ENCODE results near the gene GPANK1.

DNA sequence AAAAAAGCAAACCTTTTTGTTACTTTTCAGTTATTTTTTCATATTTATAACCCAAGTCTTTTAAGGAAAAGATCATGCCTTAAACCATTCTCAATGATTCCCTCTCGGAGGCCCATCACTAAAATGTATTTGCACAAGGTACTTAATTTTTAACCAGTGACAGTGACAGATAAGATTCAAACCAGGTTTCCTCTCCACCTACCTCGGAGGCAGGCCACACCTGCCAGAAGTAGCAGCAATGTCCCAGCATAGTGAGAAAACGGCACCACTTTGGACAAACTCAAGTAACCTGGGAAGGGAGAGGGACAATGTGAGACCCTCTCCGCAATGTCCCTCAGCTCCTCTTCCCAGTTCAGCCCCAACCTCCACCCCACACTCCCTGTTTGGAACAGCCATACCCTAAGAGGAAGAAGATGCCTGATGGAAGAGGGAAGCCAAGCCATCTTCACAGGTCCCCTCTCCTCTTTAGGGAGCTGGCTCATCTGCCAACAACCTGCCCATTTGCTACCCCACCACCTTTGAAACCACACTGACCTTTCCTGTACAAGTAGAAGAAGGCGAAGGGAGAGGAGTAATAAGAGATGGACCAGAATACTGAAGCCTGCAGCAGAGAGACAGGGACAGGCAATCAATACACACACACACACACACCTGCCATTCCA, 36.1 kb upstream of the GPANK1 start:
- TF ChIP-seq, protein P1, sequence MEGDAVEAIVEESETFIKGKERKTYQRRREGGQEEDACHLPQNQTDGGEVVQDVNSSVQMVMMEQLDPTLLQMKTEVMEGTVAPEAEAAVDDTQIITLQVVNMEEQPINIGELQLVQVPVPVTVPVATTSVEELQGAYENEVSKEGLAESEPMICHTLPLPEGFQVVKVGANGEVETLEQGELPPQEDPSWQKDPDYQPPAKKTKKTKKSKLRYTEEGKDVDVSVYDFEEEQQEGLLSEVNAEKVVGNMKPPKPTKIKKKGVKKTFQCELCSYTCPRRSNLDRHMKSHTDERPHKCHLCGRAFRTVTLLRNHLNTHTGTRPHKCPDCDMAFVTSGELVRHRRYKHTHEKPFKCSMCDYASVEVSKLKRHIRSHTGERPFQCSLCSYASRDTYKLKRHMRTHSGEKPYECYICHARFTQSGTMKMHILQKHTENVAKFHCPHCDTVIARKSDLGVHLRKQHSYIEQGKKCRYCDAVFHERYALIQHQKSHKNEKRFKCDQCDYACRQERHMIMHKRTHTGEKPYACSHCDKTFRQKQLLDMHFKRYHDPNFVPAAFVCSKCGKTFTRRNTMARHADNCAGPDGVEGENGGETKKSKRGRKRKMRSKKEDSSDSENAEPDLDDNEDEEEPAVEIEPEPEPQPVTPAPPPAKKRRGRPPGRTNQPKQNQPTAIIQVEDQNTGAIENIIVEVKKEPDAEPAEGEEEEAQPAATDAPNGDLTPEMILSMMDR (IDR thresholded peaks at IDR 0.05; ENCODE audit: insufficient read depth, low read length) = no peak
- TF ChIP-seq, protein P2, sequence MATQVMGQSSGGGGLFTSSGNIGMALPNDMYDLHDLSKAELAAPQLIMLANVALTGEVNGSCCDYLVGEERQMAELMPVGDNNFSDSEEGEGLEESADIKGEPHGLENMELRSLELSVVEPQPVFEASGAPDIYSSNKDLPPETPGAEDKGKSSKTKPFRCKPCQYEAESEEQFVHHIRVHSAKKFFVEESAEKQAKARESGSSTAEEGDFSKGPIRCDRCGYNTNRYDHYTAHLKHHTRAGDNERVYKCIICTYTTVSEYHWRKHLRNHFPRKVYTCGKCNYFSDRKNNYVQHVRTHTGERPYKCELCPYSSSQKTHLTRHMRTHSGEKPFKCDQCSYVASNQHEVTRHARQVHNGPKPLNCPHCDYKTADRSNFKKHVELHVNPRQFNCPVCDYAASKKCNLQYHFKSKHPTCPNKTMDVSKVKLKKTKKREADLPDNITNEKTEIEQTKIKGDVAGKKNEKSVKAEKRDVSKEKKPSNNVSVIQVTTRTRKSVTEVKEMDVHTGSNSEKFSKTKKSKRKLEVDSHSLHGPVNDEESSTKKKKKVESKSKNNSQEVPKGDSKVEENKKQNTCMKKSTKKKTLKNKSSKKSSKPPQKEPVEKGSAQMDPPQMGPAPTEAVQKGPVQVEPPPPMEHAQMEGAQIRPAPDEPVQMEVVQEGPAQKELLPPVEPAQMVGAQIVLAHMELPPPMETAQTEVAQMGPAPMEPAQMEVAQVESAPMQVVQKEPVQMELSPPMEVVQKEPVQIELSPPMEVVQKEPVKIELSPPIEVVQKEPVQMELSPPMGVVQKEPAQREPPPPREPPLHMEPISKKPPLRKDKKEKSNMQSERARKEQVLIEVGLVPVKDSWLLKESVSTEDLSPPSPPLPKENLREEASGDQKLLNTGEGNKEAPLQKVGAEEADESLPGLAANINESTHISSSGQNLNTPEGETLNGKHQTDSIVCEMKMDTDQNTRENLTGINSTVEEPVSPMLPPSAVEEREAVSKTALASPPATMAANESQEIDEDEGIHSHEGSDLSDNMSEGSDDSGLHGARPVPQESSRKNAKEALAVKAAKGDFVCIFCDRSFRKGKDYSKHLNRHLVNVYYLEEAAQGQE (IDR thresholded peaks at IDR 0.05; ENCODE audit: insufficient replicate concordance, low read depth) = no peak
- TF ChIP-seq POLR2AphosphoS5 (IDR thresholded peaks at IDR 0.05; ENCODE audit: low read depth) (no peak), GABPA (IDR thresholded peaks at IDR 0.05; ENCODE audit: low read depth) (no peak)

All from HL-60 (cell line).